ENCODE data around the gene SELENOW. TPM values are rescaled to one million over a fixed set of nuclear protein-coding genes. Genes with fewer than 3 reads are reported as not detected.
A peak's percentile ranks its signal among the peaks of the same experiment; 100 is the strongest.
"Not testable (repeated sequence)": the region's sequence is repeated elsewhere in the genome, so short reads cannot be mapped to it uniquely, and the experiment has no call there.

The SELENOW gene
- polyA plus RNA-seq, 3 donors = 101 to 136 (median 133) TPM

DNA sequence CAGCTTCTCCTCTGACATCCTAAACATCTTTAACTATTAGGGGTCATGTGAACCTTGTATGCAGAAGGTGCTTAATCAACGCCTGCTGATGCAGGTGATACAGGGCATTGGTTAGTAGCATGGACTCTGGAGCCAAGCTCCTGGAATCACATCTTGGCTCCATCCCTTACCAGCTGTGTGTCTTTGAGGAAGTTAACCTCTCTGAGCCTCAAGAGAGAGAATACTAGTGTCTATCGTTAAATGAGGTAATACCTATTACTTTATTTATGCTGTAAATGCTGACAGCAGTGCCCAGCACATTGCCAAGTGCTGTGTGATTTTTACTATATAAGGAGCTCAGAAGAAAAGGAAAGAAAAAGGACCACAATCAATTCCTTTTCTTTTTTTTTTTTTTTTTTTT, 11.2 kb upstream of the SELENOW start:
- DNase-seq (ENCODE audit: extremely low read depth in 1 of 11, low read depth in 9 of 11, low spot score in 4 of 11) = no peak

DNA sequence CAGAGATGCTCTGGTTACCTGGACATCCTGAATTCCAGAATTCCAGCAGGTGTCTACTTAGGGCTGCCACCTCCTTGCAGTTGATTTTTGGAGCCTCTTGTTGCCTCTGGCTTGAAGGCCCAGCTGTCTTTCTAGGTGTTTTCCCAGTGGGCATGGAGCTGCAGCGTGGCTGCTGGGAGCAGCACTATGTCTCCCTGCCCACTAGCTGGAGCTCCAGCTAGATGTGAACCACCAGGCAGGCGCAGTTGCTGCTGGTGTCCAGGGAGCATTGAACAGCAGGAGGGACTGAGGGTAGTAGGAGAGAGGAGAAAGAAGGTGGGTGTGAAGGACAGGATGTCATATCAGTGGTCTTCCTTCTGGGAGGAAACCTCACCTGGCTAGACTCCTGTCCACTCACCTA, 9.9 kb upstream of the SELENOW start:
- DNase-seq (ENCODE audit: extremely low read depth in 1 of 11, low read depth in 9 of 11, low spot score in 4 of 11) = no peak

DNA sequence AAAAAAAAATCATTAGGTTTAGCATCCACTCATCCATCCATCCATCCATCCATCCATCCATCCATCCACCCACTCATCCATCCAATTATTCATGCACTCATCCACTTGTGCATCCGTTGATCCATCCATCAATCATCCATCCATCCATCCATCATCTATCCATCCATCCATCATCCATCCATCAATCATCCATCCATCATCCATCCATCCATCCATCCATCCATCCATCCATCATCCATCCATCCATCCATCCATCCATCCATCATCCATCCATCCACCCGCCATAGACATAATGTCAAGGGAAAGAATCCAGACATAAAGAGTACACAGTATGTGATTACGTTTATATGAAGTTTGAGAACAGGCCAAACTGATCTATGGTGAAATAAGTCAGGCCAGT, 9.0 kb upstream of the SELENOW start:
- no peak for DNase-seq (ENCODE audit: extremely low read depth in 1 of 11, low read depth in 9 of 11, low spot score in 4 of 11)

DNA sequence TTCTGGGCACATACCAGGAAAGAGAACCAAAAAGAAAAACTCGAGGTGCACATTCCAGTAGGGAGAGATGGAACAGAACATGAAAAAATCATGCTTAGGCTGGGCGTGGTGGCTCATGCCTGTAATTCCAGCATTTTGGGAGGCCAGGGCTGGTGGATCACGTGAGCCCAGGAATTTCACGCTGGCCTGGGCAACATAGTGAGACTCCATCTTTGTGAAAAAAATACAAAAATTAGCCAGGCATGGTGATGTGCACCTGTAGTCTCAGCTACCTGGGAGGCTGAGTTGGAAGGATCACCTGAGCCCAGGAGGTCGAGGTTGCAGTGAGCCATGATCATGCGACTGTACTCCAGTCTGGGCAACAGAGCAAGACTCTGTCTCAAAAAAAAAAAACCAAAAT, 7.2 kb upstream of the SELENOW start:
- DNase-seq (ENCODE audit: extremely low read depth in 1 of 11, low read depth in 9 of 11, low spot score in 4 of 11) = not testable (repeated sequence)

DNA sequence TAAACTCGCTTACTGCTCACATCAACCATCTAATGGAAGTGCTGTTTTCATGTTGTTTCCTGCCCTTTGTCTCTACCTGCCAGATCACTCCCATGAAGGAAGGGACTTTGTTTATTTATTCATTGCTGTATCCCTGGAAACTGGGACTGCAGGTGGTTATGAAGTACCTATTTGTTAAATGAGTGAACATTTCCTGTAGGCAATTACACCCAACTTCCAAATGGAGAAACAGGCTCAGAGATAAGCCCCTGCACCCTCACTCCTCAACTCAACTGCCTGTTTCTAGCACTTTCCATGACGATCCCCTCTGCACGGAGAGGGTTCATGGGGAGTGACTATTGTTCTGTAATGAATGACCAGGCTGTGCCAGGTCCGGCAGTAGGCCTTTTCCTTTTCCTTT, 1.9 kb upstream of the SELENOW start:
- DNase-seq (ENCODE audit: extremely low read depth in 1 of 11, low read depth in 9 of 11, low spot score in 4 of 11) = no peak

DNA sequence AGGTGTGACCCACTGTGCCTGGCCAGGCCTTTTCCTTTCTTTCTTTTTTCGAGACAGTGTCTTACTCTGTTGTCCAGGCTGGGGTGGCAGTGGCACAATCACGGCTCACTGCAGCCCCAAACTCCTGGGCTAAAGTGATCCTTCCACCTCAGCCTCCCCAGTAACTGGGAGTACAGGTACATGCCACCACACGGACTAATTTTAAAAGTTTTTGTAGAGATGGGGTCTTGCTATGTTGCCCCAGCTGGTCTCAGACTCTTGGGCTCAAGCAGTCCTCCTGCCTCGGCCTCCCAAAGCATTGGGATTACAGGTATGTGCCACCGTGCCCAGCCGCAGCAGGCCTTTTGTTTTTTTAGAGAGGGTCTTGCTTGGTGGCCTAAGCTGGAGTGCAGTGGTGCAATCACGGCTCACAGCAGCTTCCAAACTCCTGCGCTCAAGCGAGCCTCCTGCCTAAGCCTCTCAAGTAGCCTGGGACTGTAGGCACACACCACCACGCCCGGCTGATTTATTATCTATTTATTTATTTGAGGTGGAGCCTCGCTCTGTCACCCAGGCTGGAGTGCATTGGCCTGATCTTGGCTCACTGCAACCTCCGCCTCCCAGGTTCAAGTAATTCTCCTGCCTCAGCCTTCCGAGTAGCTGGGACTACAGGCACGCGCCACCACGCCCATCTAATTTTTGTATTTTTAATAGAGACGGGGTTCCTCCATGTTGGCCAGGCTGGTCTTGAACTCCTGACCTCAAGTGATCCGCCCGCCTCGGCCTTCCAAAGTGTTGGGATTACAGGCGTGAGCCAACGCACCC, 1.1 kb upstream of the SELENOW start:
- not testable (repeated sequence) for DNase-seq (ENCODE audit: extremely low read depth in 1 of 11, low read depth in 9 of 11, low spot score in 4 of 11)

DNA sequence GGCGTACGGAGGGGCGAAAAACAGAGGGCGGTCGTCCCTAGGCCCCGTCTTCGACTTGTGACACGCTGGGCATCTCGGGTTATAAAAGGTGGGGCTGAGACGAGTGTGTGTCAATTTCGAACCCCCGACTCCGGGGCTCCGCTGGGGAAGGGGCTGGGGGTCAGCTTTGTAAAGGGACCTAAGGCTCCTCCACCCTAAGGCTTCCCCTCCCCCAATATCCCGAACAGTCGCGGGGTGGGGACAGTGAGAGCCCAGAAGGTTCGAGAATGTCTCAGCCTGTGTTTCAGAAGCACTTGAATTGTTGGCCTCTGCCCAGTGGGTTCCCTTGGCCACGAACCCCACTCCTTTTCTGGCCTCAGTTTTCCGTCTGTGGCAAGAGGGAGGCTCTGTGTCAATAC, 450 bp downstream of the SELENOW start:
- no peak for DNase-seq (ENCODE audit: extremely low read depth in 1 of 11, low read depth in 9 of 11, low spot score in 4 of 11)

DNA sequence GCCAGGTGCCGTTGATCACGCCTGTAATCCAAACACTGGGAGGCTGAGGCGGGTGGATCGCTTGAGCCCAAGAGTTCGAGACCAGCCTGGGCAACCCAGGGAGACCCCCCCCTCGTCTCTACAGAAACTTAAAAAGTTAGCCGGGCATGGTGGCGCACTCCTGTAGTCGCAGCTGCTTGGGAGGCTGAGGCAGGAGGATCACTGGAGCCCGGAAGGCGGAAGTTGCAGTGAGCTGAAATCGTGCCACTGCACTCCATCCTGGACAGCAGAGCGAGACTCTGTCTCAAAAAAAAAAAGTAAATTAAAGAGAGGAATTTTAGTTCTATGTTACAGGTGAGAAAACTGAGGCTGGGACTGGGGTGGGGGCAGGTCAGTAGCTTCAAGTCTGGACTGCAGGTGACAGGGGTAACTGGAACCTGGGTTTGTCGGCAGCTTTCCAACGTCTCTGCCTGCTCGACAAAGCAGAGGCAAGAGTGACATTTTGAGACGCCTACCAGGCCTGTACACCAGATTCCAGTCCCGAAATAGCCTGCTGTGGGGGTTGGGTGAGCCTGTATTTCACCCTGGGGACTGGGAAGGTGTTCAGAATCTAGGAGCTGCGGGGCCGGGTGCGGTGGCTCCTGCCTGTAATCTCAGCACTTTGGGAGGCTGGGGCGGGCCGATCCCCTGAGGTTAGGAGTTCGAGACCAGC, 1.2 kb downstream of the SELENOW start:
- no peak for DNase-seq (ENCODE audit: extremely low read depth in 1 of 11, low read depth in 9 of 11, low spot score in 4 of 11)

DNA sequence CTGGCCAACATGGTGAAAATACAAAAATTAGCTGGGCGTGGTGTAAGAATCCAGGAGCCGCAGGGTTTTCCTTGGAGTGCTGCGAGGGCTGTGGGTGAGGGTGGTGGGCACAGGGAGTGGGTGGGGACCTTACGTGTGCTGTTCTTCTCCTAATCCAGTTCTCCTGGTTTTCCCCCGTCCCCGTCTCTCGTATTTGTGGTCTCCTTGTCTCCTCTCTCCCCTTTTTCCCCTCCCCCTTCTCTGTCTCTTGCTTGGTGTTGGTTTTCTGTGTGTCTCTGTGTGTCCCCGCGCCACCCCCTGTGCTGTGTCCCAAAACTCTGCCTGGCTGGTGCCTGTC, 1.7 kb downstream of the SELENOW start:
- DNase-seq (ENCODE audit: extremely low read depth in 1 of 11, low read depth in 9 of 11, low spot score in 4 of 11) = no peak

DNA sequence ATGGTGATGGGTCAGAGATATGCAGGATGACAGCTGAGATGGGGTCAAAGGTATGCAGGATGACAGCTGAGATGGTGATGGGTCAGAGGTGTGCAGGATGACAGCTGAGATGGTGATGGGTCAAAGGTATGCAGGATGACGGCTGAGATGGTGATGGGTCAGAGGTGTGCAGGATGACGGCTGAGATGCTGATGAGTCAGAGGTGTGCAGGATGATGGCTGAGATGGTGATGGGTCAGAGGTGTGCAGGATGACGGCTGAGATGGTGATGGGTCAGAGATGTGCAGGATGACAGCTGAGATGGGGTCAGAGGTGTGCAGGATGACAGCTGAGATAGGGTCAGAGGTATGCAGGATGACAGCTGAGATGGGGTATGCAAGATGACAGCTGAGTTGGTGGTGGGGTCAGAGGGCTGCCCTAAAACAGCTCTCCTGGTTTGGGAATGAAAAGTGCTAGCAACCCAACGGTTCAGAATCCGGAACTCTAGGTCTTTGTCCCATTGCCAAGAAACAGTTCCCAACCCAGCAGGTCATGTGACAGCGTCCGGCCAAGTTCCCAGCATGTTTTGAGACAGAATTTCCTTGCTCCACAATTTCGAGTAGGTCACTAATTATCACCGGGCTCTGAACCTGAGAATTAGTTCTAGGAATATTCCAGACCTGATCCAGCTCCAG, 3.2 kb downstream of the SELENOW start:
- no peak for DNase-seq (ENCODE audit: extremely low read depth in 1 of 11, low read depth in 9 of 11, low spot score in 4 of 11)

DNA sequence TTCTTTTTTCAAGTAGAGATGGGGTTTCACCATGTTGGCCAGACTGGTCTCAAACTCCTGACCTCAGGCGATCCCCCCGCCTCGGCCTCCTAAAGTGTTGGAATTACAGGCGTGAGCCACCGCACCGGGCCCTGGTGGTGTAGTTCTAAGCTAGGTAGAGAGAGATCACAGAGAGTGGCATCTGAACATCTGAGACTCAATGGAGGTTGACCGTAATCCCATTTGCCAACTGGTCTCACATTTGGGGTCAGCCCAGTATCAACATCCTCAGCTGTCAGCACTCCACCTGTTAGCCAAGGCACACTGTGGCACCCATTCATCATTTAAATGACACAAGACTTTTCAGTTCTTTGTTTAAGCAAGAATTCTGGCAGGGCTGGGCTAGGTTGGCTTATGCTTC, 8.1 kb downstream of the SELENOW start:
- no peak for DNase-seq (ENCODE audit: extremely low read depth in 1 of 11, low read depth in 9 of 11, low spot score in 4 of 11)

DNA sequence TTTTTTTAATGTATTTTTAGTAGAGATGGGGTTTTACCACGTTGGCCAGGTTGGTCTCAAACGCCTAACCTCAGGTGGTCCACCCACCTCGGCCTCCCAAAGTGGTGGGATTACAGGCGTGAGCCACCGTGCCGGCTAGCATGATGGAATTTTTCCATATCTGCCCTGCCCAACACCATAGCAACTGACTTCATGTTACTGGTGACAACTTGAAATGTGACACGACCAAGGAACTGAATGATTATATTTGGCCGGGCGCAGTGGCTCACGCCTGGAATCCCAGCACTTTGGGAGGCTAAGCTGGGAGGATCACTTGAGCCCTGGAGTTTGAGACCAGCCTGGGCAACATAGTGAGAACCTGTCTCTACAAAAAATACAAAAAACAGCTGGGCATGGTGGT, 8.8 kb downstream of the SELENOW start:
- DNase-seq (ENCODE audit: extremely low read depth in 1 of 11, low read depth in 9 of 11, low spot score in 4 of 11) = not testable (repeated sequence)

DNA sequence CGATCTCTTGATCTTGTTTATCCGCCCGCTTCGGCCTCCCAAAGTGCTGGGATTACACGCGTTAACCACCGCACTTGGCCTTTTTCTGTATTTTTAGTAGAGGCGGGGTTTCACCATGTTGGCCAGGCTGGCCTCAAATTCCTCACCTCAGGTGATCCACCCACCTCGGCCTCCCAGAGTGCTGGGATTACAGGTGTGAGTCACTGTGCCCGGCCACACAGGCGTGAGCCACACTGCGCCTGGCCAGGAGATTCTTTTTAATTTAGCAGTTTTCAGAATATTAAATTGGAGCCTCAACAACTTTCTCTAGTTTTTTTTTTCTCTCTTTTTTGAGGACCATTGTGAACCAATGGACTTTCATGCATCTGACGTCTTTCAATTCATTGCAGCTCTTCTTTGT, 11.3 kb downstream of the SELENOW start:
- not testable (repeated sequence) for DNase-seq (ENCODE audit: extremely low read depth in 1 of 11, low read depth in 9 of 11, low spot score in 4 of 11)

DNA sequence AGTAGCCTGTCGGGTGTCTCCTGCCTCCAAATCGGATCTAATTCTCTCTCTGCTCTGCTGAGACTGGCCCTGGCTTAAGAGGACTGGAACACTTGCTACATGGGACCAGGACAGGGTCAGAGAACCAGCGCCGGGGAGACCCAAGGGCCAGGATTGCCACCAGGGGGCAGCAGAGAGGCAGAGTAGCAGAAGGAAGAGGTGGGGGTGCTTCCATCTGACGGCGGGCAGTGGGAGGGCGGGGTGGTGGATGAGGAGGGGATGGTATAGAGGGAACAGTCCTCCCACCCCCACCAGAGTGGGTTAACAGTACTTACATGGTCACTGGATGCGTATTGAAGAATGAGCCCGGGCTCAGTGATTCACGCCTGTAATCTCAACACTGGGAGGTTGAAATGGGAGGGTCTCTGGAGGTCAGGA, 11.9 kb downstream of the SELENOW start:
- peak in 1 of 11 donors; percentile 37 for DNase-seq (ENCODE audit: extremely low read depth in 1 of 11, low read depth in 9 of 11, low spot score in 4 of 11)

DNA sequence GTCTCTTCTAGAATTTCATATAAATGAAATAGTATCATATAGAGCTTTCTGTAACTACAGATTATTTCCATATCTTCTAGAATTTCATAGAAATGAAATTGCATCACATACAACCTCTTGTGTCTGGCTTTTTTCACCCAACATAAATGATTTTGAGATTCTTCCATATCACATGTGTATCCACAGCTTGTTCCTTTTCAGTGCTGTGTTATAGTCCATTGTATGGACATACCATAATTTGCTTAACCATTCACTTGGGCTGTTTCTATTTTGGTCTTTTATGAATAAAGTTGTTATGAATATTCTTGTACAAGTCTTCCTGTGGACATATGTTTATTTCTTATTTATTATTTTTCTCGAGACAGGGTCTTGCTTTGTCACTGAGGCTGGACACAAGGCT, 14.1 kb downstream of the SELENOW start:
- no peak for DNase-seq (ENCODE audit: extremely low read depth in 1 of 11, low read depth in 9 of 11, low spot score in 4 of 11)

DNA sequence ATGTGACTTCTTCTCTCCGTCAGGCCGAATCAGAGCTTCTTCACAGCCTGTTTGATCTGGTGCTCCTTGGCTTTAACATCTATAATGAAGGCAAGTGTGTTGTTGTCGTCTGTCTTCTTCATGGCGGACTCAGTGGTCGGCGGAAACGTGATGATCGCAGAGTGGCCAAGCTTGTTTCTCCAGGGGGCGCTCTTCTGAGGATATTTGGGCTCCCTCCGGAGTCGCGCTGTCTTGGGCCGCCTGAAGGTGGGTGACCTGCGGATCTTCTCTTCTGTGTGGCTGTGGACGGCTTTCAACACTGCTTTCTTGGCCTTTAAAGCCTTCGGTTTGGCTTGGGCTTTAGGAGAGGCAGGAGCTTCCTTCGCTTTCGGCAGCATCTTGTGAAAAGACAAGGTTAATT, 16.0 kb downstream of the SELENOW start:
- no peak for DNase-seq (ENCODE audit: extremely low read depth in 1 of 11, low read depth in 9 of 11, low spot score in 4 of 11)

DNA sequence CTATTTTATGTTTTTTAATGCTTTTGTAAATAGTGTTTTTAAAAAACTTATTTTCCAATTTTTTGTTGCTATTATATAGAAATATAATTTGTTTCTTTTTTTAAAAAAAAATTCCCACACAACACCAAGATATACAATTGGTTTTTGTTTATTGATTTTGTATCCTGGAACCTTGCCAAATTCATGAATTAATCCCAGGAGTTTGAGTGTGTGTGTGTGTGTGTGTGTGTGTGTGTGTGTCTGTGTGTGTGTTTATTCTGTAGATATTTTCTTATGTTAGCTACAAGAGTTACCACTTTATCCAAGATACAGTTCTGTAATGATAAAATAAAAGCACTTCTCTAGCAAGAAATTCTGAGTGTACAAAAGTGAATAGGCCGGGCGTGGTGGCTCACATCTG, 18.3 kb downstream of the SELENOW start:
- no peak for DNase-seq (ENCODE audit: extremely low read depth in 1 of 11, low read depth in 9 of 11, low spot score in 4 of 11)

DNA sequence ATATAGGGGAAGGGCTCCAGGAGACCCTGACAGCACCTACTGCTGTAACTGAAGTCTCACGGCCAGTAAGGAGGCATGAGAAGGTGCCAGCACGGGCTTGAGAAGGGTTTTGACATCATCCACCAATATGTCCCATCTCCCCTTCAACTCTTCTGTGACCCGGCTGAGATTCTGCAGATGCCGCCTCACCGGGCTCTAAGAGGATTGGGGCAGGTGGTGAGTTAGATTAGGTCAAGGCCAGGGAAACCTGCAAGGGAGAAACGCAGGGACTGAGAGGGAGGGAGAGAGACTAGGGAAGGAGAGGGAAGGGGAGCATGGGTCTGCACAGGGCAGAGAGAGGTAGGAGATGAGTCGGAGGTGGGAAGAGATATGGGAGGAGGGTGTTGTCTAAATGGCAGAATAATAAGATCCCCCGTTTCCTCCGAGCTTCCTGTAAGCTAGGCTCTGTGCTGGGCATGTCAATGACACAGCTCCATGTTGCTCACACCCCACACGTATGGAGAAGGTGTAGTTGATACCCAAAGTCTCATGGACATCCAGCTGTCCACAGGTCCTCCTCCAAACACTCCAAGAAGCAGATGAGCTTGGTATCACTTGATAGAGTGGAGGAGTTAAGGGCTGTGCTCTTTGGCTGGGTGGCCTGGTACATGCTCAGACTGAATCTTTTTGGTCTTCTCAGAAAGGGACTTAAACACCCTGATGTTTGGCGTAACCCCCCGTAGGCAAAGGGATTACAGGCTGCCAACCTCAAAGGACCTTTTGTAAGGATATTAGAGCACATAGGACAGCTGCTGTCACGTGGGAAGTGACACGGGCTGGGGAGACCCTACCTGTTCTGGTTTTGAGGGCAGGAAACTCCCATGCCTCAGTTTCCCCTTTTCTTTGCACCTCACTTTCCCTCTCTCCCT, 19.7 kb downstream of the SELENOW start:
- no peak for DNase-seq (ENCODE audit: extremely low read depth in 1 of 11, low read depth in 9 of 11, low spot score in 4 of 11)

DNA sequence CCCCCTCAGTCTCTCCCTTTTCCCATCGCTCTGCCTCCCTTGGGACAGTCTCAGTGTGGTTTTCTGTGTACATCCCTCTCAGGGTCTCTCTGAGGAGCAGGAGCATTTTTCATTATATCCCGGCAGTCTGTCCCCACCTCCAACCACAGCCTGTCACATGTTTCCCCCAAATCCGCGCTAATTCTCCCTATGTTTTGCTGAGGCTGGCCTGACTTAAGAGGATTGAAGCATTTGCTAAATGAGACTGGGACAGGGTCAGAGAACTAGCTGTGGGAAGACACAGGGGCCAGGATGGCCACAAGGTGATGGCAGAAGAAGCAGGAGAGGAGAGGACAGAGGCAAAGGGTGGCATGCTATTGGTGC, 20.4 kb downstream of the SELENOW start:
- no peak for DNase-seq (ENCODE audit: extremely low read depth in 1 of 11, low read depth in 9 of 11, low spot score in 4 of 11)
